ENCODE results near the gene FBXO41.
A peak's percentile ranks its signal among the peaks of the same experiment; 100 is the strongest.

The FBXO41 gene

DNA sequence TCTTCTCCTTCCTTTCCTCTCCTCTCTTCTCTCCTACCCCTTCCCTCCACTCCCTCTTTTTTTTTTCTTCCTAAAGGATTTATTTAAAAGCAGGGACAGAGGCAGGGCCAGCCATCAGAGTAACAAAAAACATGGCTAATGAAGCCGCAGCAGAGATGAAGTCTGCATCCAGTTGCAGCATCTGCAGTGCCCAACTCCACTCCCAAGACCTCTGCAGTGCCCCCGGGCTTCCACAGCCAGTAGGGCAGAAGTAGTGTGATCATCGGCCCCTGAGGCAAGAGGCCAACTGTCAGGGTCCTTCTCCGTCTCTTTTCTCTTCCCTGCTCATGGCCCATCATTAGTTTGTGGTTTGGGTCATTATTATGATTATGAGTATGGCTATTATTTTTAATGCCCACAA is 13.3 kb upstream of the FBXO41 start:
- no peak for FAIRE-seq
- no peak for DNase-seq (ENCODE audit: insufficient read length, low spot score)
- TF ChIP-seq POLR2A (IDR thresholded peaks at IDR 0.05; ENCODE audit: low read depth, low read length) = no peak
- TF ChIP-seq POU2F2 (IDR thresholded peaks at IDR 0.05; ENCODE audit: low read depth, low read length) = no peak
- no peak for TF ChIP-seq PAX5 (IDR thresholded peaks at IDR 0.05; ENCODE audit: insufficient read depth, low read length, severe bottlenecking)
- no peak for TF ChIP-seq SPI1 (IDR thresholded peaks at IDR 0.05; ENCODE audit: low read depth, low read length)

GRCh38 chr2:73297151-73297559 is 12.9 kb upstream of the FBXO41 start:
- DNase-seq (ENCODE audit: insufficient read length, low spot score) (no peak), FAIRE-seq (no peak)
- TF ChIP-seq POLR2A (IDR thresholded peaks at IDR 0.05; ENCODE audit: low read depth, low read length) = no peak
- TF ChIP-seq POLR2AphosphoS5 (IDR thresholded peaks at IDR 0.05; ENCODE audit: low read depth, low read length) = no peak
- TF ChIP-seq SPI1 (IDR thresholded peaks at IDR 0.05; ENCODE audit: low read depth, low read length) = no peak
- TF ChIP-seq TAF1 (IDR thresholded peaks at IDR 0.05; ENCODE audit: low read depth, low read length) = no peak
- TF ChIP-seq PAX5 (IDR thresholded peaks at IDR 0.05; ENCODE audit: insufficient read depth, low read length, severe bottlenecking) = no peak
- TF ChIP-seq POU2F2 (IDR thresholded peaks at IDR 0.05; ENCODE audit: low read depth, low read length) = no peak

GRCh38 chr2:73295751-73296400 is 11.6 kb upstream of the FBXO41 start:
- TF ChIP-seq POLR2A (IDR thresholded peaks at IDR 0.05; ENCODE audit: low read depth, low read length) = no peak
- TF ChIP-seq POU2F2 (IDR thresholded peaks at IDR 0.05; ENCODE audit: low read depth, low read length) = no peak
- TF ChIP-seq TAF1 (IDR thresholded peaks at IDR 0.05; ENCODE audit: low read depth, low read length) = no peak
- TF ChIP-seq POLR2AphosphoS5 (IDR thresholded peaks at IDR 0.05; ENCODE audit: low read depth, low read length) = no peak
- no peak for TF ChIP-seq SPI1 (IDR thresholded peaks at IDR 0.05; ENCODE audit: low read depth, low read length)
- no peak for TF ChIP-seq PAX5 (IDR thresholded peaks at IDR 0.05; ENCODE audit: insufficient read depth, low read length, severe bottlenecking)
- FAIRE-seq (no peak), DNase-seq (ENCODE audit: insufficient read length, low spot score) (no peak)

DNA sequence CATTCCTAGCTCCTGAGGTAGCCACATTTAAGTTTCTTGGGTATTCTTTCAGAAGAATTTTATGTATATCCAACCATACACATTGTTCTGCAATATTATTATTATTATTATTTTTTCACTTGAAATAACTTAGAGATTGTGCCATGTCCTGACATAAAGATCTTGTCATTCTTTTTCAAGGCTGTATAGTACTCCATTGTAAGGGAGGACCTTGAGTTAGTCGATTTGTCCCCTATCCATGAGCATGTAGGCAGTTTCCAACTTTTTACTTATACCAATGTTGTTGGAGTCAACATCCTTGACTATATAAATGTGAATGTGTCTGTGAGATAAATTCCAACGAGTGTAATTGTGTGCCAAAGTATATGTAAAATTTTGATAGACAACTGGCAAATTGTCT is 10.0 kb upstream of the FBXO41 start:
- TF ChIP-seq POU2F2 (IDR thresholded peaks at IDR 0.05; ENCODE audit: low read depth, low read length) = no peak
- DNase-seq (ENCODE audit: insufficient read length, low spot score) = no peak
- FAIRE-seq = no peak

- FAIRE-seq = peak; percentile 99
- peak; percentile 94 for DNase-seq (ENCODE audit: insufficient read length, low spot score)
- TF ChIP-seq SPI1 (IDR thresholded peaks at IDR 0.05; ENCODE audit: low read depth, low read length) (no peak), TAF1 (IDR thresholded peaks at IDR 0.05; ENCODE audit: low read depth, low read length) (no peak), POLR2AphosphoS5 (IDR thresholded peaks at IDR 0.05; ENCODE audit: low read depth, low read length) (no peak), POU2F2 (IDR thresholded peaks at IDR 0.05; ENCODE audit: low read depth, low read length) (no peak), PAX5 (IDR thresholded peaks at IDR 0.05; ENCODE audit: insufficient read depth, low read length, severe bottlenecking) (no peak), POLR2A (IDR thresholded peaks at IDR 0.05; ENCODE audit: low read depth, low read length) (no peak)
Observed at GRCh38 chr2:73293534-73294171, 9.4 kb upstream of the FBXO41 start, which contains the start of gene EGR4. TSS of gene EGR4 (minus strand) at chr2:73293548. CDS start at chr2:73293317, 231 bp downstream.

- no peak for DNase-seq (ENCODE audit: insufficient read length, low spot score)
Observed at GRCh38 chr2:73292906-73293533, 8.7 kb upstream of the FBXO41 start.

DNA sequence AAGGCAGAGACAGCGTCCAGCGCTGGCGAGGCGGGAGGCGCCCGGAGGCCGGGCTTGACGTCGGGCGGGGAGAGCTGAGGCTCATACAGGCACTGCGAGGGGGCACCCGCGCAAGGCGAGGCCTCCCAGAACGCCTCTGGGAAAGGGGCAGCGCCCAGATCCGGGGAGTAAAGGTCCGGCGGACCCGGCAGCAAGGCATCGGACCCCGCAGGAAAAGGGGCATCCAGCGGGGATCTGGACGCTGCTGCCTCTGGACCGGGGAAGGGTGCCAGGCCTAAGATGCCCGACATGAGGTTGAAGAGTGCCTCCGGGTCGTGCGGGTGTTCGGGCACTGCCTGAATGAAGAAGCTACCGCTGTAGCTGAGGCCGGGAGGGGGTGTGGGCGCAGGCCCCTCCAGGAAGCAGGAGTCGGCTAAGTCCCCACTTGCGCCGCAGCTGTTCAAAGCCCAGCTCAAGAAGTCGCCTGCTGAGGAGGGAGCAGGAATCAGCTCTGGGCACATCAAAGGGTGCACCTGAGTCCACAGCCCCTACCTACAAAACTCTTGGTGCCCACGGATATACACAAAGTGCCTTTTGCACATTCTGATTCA is 8.1 kb upstream of the FBXO41 start:
- FAIRE-seq (no peak), DNase-seq (ENCODE audit: insufficient read length, low spot score) (no peak)

More at GRCh38 chr2:73292906-73293533, 8.7 kb upstream of the FBXO41 start:
- TF ChIP-seq SPI1 (IDR thresholded peaks at IDR 0.05; ENCODE audit: low read depth, low read length) = no peak
- no peak for TF ChIP-seq TAF1 (IDR thresholded peaks at IDR 0.05; ENCODE audit: low read depth, low read length)
- no peak for TF ChIP-seq POU2F2 (IDR thresholded peaks at IDR 0.05; ENCODE audit: low read depth, low read length)
- no peak for TF ChIP-seq POLR2A (IDR thresholded peaks at IDR 0.05; ENCODE audit: low read depth, low read length)
- TF ChIP-seq POLR2AphosphoS5 (IDR thresholded peaks at IDR 0.05; ENCODE audit: low read depth, low read length) = no peak
- TF ChIP-seq PAX5 (IDR thresholded peaks at IDR 0.05; ENCODE audit: insufficient read depth, low read length, severe bottlenecking) = no peak
- FAIRE-seq = no peak

DNA sequence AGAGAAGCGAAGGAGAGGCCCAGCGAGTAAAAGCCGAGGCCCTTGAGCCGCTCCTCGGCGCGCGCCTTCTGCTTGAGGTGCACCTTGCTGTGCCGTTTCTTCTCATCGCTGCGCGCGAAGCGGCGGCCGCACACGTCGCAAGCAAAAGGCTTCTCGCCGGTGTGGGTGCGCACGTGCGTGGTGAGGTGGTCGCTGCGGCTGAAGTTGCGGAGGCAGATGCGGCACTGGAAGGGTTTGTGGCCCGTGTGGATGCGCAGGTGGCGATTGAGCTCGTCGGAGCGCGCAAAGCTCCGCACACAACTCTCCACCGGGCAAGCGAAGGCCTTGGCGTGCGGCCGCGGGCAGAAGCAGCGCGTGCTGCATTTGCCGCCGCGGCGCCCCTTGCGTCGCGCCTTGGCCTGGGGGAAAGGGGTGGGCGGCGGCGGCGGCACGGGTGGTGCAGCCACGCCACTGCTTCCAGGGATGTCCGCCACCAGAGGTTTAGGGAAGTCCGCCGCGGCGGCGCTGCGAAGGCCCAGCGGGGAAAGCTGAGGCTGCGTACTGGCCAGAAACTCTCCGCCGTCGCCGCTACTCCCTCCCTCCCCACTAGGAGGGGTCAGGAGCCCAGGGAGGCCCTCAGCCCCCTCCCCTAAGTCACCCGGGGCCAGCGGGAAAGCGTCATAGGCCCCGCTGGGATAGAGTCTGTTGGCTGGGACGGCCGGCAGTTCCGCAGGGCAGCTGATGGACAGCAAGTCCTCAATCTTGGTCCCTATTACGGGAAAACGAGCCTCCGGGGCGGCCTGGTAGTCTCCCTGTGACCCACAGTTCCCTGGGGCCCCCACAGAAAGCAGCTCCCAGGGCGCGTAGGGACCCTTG is 7.4 kb upstream of the FBXO41 start:
- no peak for TF ChIP-seq TAF1 (IDR thresholded peaks at IDR 0.05; ENCODE audit: low read depth, low read length)
- TF ChIP-seq POU2F2 (IDR thresholded peaks at IDR 0.05; ENCODE audit: low read depth, low read length) = no peak
- no peak for TF ChIP-seq PAX5 (IDR thresholded peaks at IDR 0.05; ENCODE audit: insufficient read depth, low read length, severe bottlenecking)
- no peak for TF ChIP-seq POLR2A (IDR thresholded peaks at IDR 0.05; ENCODE audit: low read depth, low read length)
- TF ChIP-seq POLR2AphosphoS5 (IDR thresholded peaks at IDR 0.05; ENCODE audit: low read depth, low read length) = no peak
- no peak for TF ChIP-seq SPI1 (IDR thresholded peaks at IDR 0.05; ENCODE audit: low read depth, low read length)
- DNase-seq (ENCODE audit: insufficient read length, low spot score) = no peak
- FAIRE-seq = no peak

More for the DNA sequence above, 8.1 kb upstream of the FBXO41 start:
- TF ChIP-seq POU2F2 (IDR thresholded peaks at IDR 0.05; ENCODE audit: low read depth, low read length) (no peak), PAX5 (IDR thresholded peaks at IDR 0.05; ENCODE audit: insufficient read depth, low read length, severe bottlenecking) (no peak), POLR2AphosphoS5 (IDR thresholded peaks at IDR 0.05; ENCODE audit: low read depth, low read length) (no peak), SPI1 (IDR thresholded peaks at IDR 0.05; ENCODE audit: low read depth, low read length) (no peak), POLR2A (IDR thresholded peaks at IDR 0.05; ENCODE audit: low read depth, low read length) (no peak), TAF1 (IDR thresholded peaks at IDR 0.05; ENCODE audit: low read depth, low read length) (no peak)

- DNase-seq (ENCODE audit: insufficient read length, low spot score) (no peak), FAIRE-seq (no peak)
- TF ChIP-seq TAF1 (IDR thresholded peaks at IDR 0.05; ENCODE audit: low read depth, low read length) = no peak
- no peak for TF ChIP-seq POU2F2 (IDR thresholded peaks at IDR 0.05; ENCODE audit: low read depth, low read length)
- TF ChIP-seq POLR2AphosphoS5 (IDR thresholded peaks at IDR 0.05; ENCODE audit: low read depth, low read length) = no peak
- no peak for TF ChIP-seq PAX5 (IDR thresholded peaks at IDR 0.05; ENCODE audit: insufficient read depth, low read length, severe bottlenecking)
- no peak for TF ChIP-seq POLR2A (IDR thresholded peaks at IDR 0.05; ENCODE audit: low read depth, low read length)
- TF ChIP-seq SPI1 (IDR thresholded peaks at IDR 0.05; ENCODE audit: low read depth, low read length) = no peak
Observed at GRCh38 chr2:73291093-73291460, 6.8 kb upstream of the FBXO41 start.

All from GM12891 (cell line).